Heart left ventricle (tissue), 16 donors: ENCODE data around the gene ADAT1. TPM values are rescaled to one million over a fixed set of nuclear protein-coding genes. Genes with fewer than 3 reads are reported as not detected.

Experiments used
- ATAC-seq, 4 donors: fragments of 200-7000 bp; cut with Tn5 transposase; one replicate each; pipeline ENCODE4 v1.9.1; 2020 to 2022; ENCODE audit warnings: moderate library complexity in 4 of 4, mild to moderate bottlenecking in 3 of 4, moderate number of reproducible peaks in 1 of 4
- DNase-seq, 5 donors: peaks; one replicate each; pipeline ENCODE4 v3.0.0-alpha.2; 2020
- H3K27ac ChIP-seq, 12 donors: fragments of 200-600 bp; sonication (generic) in 4 of 12; one replicate each; pipeline versions ENCODE4 v1.5.0 to v1.8.0; 2016 to 2022; ENCODE audit warnings: mild to moderate bottlenecking in 2 of 12
- H3K27me3 ChIP-seq, 9 donors: fragments of 200-600 bp; sonication (generic) in 2 of 9; one replicate each; pipeline versions ENCODE4 v1.5.1 to v1.8.0; 2016 to 2022; ENCODE audit warnings: mild to moderate bottlenecking in 3 of 9
- H3K36me3 ChIP-seq, 9 donors: fragments of 200-600 bp; sonication (generic) in 2 of 9; one replicate each; pipeline versions ENCODE4 v1.5.0 to v1.8.0; 2018 to 2022; ENCODE audit warnings: mild to moderate bottlenecking in 2 of 9
- H3K4me1 ChIP-seq, 12 donors: fragments of 200-600 bp; sonication (generic) in 4 of 12; one replicate each; pipeline versions ENCODE4 v1.5.0 to v1.8.0; 2016 to 2022; ENCODE audit warnings: mild to moderate bottlenecking in 3 of 12
- H3K4me3 ChIP-seq, 12 donors: fragments of 200-600 bp; sonication (generic) in 4 of 12; one replicate each; pipeline versions ENCODE4 v1.5.0 to v1.8.0; 2017 to 2022; ENCODE audit warnings: mild to moderate bottlenecking in 9 of 12, moderate library complexity in 4 of 12
- H3K9me3 ChIP-seq, 12 donors: fragments of 200-600 bp; sonication (generic) in 4 of 12; one replicate each; pipeline versions ENCODE4 v1.5.0 to v1.8.0; 2016 to 2022; ENCODE audit warnings: mild to moderate bottlenecking in 1 of 12
- POLR2A ChIP-seq, 2 donors: fragments of 450-650 bp; IDR thresholded peaks; one replicate each; pipeline ENCODE4 v1.6.1; 2017; ENCODE audit warnings: antibody characterized with exemption in 2 of 2, mild to moderate bottlenecking in 2 of 2, moderate library complexity in 2 of 2
- whole genome bisulfite sequencing, 4 donors: extraction: QIAGEN DNeasy Blood & Tissue Kit in 2 of 4; methylation state at CpG; one replicate each; pipeline versions ENCODE4 v1.1.5 to v1.1.7; 2013 to 2018; 5-methylcytosine and 5-hydroxymethylcytosine counted together
- intact Hi-C, 10 donors: fragments of 100-400 bp; cut with DNase I; formaldehyde crosslinking; loops; one replicate each; pipeline versions ENCODE4 v1.11.1 to v1.14.2; 2022
- polyA plus RNA-seq, 2 donors: library from polyadenylated mRNA; stranded (reverse); fragments of 200-250 nt; gene quantifications; one replicate each; pipeline ENCODE4 v1.2.3, GENCODE V29; 2013
- total RNA-seq, 9 donors: library from RNA; depleted of rRNA in 2 of 9; stranded (reverse); fragments of >200 nt in 2 of 9; fragmentation: NEBNext Ultra II Directional in 3 of 9; extraction: Animal tissue kit (Norgen Biotek cat#: 25700) in 3 of 9; gene quantifications; one replicate each; pipeline versions ENCODE4 v1.1.0 to v1.2.4, GENCODE V29; 2016 to 2023
- TF ChIP-seq, protein P1 (sequence below), 12 donors: fragments of 200-600 bp; sonication (generic) in 4 of 12; IDR thresholded peaks; one replicate each; pipeline versions ENCODE4 v1.5.0 to v1.8.0; 2018 to 2022; ENCODE audit warnings: antibody characterized with exemption in 12 of 12, mild to moderate bottlenecking in 5 of 12
- donor health status: ischemic (EF 13 %, LVEDD 7.1; RV severe dilation, severe dysfunction).
- donor health status: healthy with polysubstance abuse.
- donor health status: DM: no; HTN: yes; CAD: no.
- donor health status: DM: no; HTN: no; CAD: no.
- donor health status: ischemic (EF 25% LVEDD 6.9; RV normal size, moderate dysfunction).
- donor health status: ischemic (EF 25% LVEDD 5.7; RV mildly dilated, moderate dysfunction).
- donor health status: healthy.
- donor health status: DM: yes; HTN: yes; CAD: no.
- donor health status: ischemic (EF 35%, LVEDD 5.7; RV mildly dilated, moderate dysfunction).
- donor health status: nonischemic (EF 11% LVEDD 7.7; RV severe dilation, severe dysfunction).
- donor health status: DM: yes; HTN: yes; CAD: no.
- donor health status: PGD.
- donor health status: ischemic (EF 29% LVEDD 5.4; RV normal size, mild dysfunction).
- donor health status: nonischemic (EF 23%, LVEDD 6.1; RV moderate dilation, normal function).

ADAT1 gene
- total and polyA plus RNA-seq, 11 donors, result 8.0 to 37.5 (median 21.0) TPM

GRCh38 chr16:75658175-75658574 is 35.1 kb upstream of the ADAT1 start:
- H3K36me3 ChIP-seq, result peaks cover 0 to 76% (median 70%) of the 10 kb centered on the region in 9 donors
- intact Hi-C loops, result loop anchor here in 5 of 10 donors (10.0 kb wide), 1 partner anchor 107 kb away; no protein-coding TSS in a partner anchor
- H3K4me3 ChIP-seq, result no peak overlapping the region
- H3K27ac ChIP-seq, result no peak overlapping the region
- ATAC-seq (no peak), DNase-seq (no peak)
- WGBS, 4 donors, result 71 to 94% (median 85%) methylated on average over 2 of the region's 2 CpGs
- no peaks in the 10 kb centered on the region for H3K27me3 ChIP-seq
- H3K9me3 ChIP-seq, result no peaks in the 10 kb centered on the region
- H3K4me1 ChIP-seq, result peaks cover 0 to 32% (median 23%) of the 10 kb centered on the region in 12 donors
- no peak for TF ChIP-seq POLR2A (IDR thresholded peaks at IDR 0.05)
- TF ChIP-seq, protein P1, sequence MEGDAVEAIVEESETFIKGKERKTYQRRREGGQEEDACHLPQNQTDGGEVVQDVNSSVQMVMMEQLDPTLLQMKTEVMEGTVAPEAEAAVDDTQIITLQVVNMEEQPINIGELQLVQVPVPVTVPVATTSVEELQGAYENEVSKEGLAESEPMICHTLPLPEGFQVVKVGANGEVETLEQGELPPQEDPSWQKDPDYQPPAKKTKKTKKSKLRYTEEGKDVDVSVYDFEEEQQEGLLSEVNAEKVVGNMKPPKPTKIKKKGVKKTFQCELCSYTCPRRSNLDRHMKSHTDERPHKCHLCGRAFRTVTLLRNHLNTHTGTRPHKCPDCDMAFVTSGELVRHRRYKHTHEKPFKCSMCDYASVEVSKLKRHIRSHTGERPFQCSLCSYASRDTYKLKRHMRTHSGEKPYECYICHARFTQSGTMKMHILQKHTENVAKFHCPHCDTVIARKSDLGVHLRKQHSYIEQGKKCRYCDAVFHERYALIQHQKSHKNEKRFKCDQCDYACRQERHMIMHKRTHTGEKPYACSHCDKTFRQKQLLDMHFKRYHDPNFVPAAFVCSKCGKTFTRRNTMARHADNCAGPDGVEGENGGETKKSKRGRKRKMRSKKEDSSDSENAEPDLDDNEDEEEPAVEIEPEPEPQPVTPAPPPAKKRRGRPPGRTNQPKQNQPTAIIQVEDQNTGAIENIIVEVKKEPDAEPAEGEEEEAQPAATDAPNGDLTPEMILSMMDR (IDR thresholded peaks at IDR 0.05), result no peak

DNA sequence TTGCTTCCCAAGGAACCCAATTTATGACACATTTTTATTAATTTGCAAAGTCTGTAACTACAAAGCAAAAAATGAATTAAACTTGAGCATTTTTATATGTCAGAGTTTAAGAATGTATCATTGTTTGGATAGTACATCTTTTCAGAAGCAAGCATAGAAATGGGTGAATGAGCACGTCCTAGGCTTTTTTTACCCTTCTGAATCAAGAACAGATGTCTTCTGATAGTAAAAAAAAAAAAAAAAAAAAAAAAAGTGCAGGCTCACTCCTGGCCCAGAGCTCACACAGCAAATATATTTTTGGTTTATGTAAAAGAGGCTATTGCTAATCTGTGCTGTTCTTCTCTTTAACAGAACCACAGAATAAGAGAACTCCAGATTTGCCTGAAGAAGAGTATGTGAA is 30.8 kb upstream of the ADAT1 start:
- Histone ChIP-seq H3K9me3 (no peaks in the 10 kb centered on the region), H3K36me3 (peaks cover 0 to 53% (median 49%) of the 10 kb centered on the region in 9 donors), H3K4me3 (no peak overlapping the region), H3K27me3 (no peaks in the 10 kb centered on the region), H3K27ac (no peak overlapping the region), H3K4me1 (peaks cover 8 to 52% (median 48%) of the 10 kb centered on the region in 12 donors)
- TF ChIP-seq, protein P1 (IDR thresholded peaks at IDR 0.05), result no peak
- no peak for TF ChIP-seq POLR2A (IDR thresholded peaks at IDR 0.05)
- DNase-seq (no peak), ATAC-seq (no peak)
- intact Hi-C loops, result loop anchor here in 5 of 10 donors (10.0 kb wide), 1 partner anchor 111 kb away; no protein-coding TSS in a partner anchor
- 30 to 39% (median 34%) methylated on average over 1 of the region's 1 CpG for WGBS, 4 donors

DNA sequence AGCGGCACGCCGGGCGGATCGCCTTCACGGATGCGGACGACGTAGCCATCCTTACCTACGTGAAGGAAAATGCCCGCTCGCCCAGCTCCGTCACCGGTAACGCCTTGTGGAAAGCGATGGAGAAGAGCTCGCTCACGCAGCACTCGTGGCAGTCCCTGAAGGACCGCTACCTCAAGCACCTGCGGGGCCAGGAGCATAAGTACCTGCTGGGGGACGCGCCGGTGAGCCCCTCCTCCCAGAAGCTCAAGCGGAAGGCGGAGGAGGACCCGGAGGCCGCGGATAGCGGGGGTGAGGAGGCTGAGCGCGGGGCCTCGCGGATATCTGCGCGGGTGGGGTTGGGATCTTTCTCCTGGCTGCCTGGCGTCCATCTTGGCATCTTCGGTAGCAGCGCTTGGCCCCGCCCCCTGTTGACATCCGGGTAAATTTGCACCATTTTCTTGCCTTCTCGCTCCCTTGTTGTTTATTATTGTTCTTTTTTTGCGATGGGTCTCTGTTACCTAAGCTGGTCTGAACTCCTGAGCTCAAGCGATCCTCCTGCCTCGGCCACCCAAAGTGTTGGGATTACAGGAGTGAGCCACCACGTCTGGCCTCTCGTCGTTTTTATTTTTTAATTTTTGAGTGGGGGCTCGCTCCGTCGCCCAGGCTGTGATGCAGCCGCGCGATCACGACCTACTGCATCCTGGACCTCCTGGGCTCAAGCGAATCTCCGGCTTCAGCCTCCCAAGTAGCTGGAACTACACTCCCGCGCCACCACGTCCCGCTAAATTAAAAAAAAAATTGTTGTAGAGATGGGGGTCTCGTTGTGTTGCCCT is 25.4 kb upstream of the ADAT1 start:
- TF ChIP-seq, protein P1 (IDR thresholded peaks at IDR 0.05), result peak in 1 of 12 donors; percentile 17
- no peak for TF ChIP-seq POLR2A (IDR thresholded peaks at IDR 0.05)
- peak; percentile 85 to 90 (median 86) for DNase-seq
- peak; percentile 57 to 79 (median 62) for ATAC-seq
- Histone ChIP-seq H3K27ac (peak overlapping the region; percentile 93 to 99 (median 97)), H3K27me3 (no peaks in the 10 kb centered on the region), H3K4me1 (peaks cover 21 to 73% (median 56%) of the 10 kb centered on the region in 12 donors), H3K36me3 (peaks cover 0 to 26% (median 19%) of the 10 kb centered on the region in 9 donors), H3K4me3 (peak overlapping the region; percentile 85 to 99 (median 95)), H3K9me3 (no peaks in the 10 kb centered on the region)
- intact Hi-C loops, result loop anchor here in 3 of 10 donors (1.0 to 10.0 kb wide), 3 partner anchors 114 to 116 kb away; no protein-coding TSS in a partner anchor
- 0 to 1% (median 0%) methylated on average over 33 to 62 of the region's 62 CpGs for WGBS, 4 donors
